Sciatic nerve (tissue), 2 donors: ENCODE measurements around the gene TTC24. TPM values are rescaled to one million over a fixed set of nuclear protein-coding genes. Genes with fewer than 3 reads are reported as not detected.
A peak's percentile ranks its signal among the peaks of the same experiment; 100 is the strongest.
"Not testable (repeated sequence)": the region's sequence is repeated elsewhere in the genome, so short reads cannot be mapped to it uniquely, and the experiment has no call there.

ENCODE experiments used
- ATAC-seq: fragments of 200-7000 bp; cut with Tn5 transposase; one replicate; pipeline ENCODE4 v1.9.1; 2020; ENCODE audit warnings: mild to moderate bottlenecking, moderate library complexity
- DNase-seq: peaks from one replicate; pipeline ENCODE4 v3.0.0-alpha.2; 2020; ENCODE audit warnings: low spot score
- intact Hi-C: fragments of 100-400 bp; cut with DNase I; formaldehyde crosslinking; loops from one replicate; pipeline ENCODE4 v1.14.2; 2022
- total RNA-seq: library from RNA; stranded (reverse); fragmentation: NEBNext Ultra II Directional; extraction: Animal tissue kit (Norgen Biotek cat#: 25700); gene quantifications from one replicate; pipeline ENCODE4 v1.2.1, GENCODE V29; 2021
- donor health status: DM: no; HTN: no; CAD: no.
- donor health status: DM: no; HTN: no; CAD: no.

Gene TTC24
- total RNA-seq, 1 donor from 2014 or later, result not detected

- ATAC-seq (peak; percentile 5), DNase-seq (no peak)
- intact Hi-C loops, result no loop called here
These were observed 3.0 kb downstream of the TTC24 start for GRCh38 chr1:156582388-156583017.

- DNase-seq, result peak; percentile 86
- intact Hi-C loops, result no loop called here
These were observed 4.5 kb downstream of the TTC24 start for GRCh38 chr1:156583821-156584622.

GRCh38 chr1:156584813-156585212 lies 5.3 kb downstream of the TTC24 start:
- ATAC-seq (no peak), DNase-seq (no peak)
- intact Hi-C loops, result no loop called here

More at GRCh38 chr1:156583821-156584622, 4.5 kb downstream of the TTC24 start:
- ATAC-seq, result peak; percentile 60

DNA sequence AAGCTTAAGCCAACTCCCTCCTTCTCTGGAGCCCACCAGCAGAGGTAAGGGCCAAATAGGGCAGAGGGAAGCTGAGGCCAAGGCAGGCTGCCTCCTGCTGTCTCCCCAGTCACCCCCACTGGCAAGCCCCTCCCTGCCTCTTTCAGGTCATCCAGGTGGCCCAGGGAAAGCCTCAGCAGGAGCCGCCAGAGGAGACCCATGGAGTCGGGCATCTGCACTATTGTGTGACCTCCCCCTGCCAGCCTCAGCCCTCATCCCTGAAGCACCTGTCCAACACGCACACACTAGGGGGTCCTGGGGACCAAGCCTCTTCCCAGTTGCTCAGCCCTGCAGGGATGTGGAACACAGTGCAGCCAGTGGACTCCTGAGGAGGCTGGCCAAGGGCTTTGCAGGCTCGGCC lies 6.8 kb downstream of the TTC24 start:
- intact Hi-C loops, result no loop called here
- no peak for ATAC-seq
- no peak for DNase-seq

- intact Hi-C loops, result no loop called here
- ATAC-seq, result no peak
- DNase-seq, result no peak
These were observed 7.5 kb downstream of the TTC24 start for GRCh38 chr1:156586892-156587477.

DNA sequence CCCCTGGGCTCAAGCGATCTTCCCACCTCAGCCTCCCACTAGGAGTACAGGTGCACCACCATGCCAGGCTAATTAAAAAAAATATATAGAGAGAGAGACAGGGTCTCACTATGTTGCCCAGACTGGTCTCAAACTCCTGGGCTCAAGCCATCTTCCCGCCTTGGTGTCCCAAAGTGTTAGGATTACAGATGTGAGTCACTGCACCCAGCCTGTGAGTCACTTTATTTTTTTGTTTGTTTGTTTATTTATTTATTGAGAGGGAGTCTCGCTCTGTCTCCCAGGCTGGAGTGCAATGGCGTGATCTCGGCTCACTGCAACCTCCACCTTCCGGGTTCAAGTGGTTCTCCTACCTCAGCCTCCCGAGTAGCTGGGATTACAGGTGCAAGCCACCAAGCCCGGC lies 8.4 kb downstream of the TTC24 start:
- ATAC-seq, intact Hi-C loops, DNase-seq: not testable (repeated sequence)

GRCh38 chr1:156589546-156589945 lies 10.0 kb downstream of the TTC24 start:
- DNase-seq (no peak), ATAC-seq (no peak)
- intact Hi-C loops, result no loop called here

DNA sequence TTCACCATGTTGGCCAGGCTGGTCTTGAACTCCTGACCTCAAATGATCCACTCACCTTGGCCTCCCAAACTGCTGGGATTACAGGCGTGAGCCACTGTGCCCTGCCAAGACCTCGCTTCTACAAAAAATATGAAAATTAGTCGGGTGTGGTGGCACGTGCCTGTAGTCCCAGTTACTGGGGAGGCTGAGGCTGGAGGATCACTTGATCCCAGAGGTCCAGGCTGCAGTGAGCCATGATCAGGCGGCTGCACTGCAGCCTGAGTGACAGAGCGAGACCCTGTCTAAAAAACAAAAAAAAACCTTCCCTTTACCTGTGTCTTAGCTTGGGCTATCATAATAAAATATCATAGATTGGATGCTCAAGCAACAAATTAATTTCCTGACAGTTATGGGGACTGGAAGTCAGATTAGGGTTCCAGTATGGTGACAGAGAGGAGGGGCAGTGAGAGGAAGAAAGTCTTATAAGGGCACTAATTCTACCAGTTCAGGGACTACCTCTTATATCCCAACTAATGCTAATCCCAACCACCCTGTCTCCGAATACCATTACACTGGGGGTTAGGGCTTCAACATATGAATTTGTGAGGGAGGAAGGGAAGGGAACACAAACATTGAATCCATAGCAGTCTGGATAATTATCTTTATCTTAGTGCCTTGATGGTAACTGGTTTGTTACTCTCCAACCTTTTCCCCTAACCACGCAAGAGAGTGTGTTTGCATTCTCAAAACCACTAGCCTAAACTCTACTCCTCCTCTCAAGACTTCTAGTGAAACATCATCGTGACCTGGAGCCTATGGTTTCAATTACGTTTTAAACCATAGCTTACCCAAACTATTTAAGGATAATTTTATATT lies 11.0 kb downstream of the TTC24 start:
- intact Hi-C loops, result no loop called here
- ATAC-seq, result no peak
- DNase-seq, result no peak

DNA sequence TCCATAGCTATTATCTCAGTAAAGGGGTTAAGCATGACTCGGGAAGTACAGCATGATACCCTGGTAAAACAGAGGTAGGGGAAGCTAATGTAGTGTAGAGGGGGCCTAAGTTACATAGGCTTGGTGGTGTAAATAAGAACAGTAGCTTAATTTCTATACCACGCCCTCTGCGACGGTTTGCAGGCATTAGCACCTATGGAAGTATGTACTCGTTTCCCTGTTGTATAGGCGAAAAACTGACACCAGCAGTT lies 11.6 kb downstream of the TTC24 start:
- DNase-seq (no peak), ATAC-seq (no peak)
- intact Hi-C loops, result no loop called here

DNA sequence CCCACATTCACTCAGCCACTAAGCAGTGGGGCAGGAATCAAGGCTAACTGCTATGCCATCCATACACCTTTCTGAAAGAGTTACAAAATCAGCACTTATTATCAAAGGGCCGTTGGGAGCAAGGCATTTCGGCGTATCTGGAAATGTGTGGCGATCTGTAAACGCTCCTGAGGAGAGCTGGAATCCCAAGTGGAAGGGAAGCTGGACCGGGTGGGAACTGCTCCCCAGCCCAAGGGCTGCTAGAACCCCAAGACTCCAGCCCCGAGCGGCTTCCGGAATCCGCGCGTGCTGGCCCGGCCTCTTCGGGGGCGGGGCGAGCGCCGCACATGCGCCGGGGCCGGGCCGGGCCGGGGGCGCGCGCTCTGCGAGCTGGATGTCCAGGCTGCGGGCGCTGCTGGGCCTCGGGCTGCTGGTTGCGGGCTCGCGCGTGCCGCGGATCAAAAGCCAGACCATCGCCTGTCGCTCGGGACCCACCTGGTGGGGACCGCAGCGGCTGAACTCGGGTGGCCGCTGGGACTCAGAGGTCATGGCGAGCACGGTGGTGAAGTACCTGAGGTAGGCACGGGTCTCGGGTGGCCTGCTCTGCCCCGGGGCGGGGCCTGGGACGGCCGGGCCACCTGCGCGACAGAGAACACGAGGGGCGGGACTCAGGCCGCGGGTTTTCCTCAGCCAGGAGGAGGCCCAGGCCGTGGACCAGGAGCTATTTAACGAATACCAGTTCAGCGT lies 12.1 kb downstream of the TTC24 start, which contains the start of gene NAXE:
Gene NAXE, plus strand, starts transcription at position 345 of the 726 bp plus-strand sequence. Its CDS starts 29 bp downstream, at position 374.
- intact Hi-C loops, result no loop called here
- DNase-seq (peak; percentile 86), ATAC-seq (peak; percentile 96)

DNA sequence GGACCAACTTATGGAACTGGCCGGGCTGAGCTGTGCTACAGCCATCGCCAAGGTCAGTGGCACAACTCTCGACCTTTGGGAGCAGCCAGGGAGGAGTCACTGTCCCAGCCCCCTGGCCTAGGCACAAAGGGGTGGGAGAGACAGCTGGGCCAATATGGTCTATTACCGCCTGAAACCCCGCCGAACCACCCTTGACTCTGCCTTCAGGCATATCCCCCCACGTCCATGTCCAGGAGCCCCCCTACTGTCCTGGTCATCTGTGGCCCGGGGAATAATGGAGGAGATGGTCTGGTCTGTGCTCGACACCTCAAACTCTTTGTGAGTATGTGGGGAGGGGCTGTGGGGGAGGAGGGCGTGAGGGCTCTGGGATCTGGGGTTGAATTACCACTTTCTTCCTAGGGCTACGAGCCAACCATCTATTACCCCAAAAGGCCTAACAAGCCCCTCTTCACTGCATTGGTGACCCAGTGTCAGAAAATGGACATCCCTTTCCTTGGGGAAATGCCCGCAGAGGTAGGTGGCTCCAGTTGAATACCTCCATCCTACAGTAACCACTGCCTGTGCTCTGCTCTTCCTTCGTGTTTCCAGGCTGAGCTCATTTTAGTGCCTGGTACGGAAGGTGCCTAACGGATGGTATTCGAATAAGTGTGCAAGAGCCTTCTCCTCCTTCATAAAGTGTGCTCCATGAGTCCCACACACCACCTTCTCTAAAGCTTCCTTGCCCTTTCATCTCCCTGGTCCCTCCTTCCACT lies 12.8 kb downstream of the TTC24 start:
- DNase-seq (no peak), ATAC-seq (peak; percentile 22)
- intact Hi-C loops, result no loop called here

- intact Hi-C loops, result no loop called here
- DNase-seq (no peak), ATAC-seq (no peak)
These were observed 13.6 kb downstream of the TTC24 start for GRCh38 chr1:156592910-156593660.

- intact Hi-C loops, result no loop called here
- ATAC-seq (no peak), DNase-seq (no peak)
These were observed 14.1 kb downstream of the TTC24 start for GRCh38 chr1:156593661-156593989.

GRCh38 chr1:156594190-156594589 lies 14.7 kb downstream of the TTC24 start:
- ATAC-seq (no peak), DNase-seq (no peak)
- intact Hi-C loops, result no loop called here

GRCh38 chr1:156595016-156595415 lies 15.5 kb downstream of the TTC24 start:
- intact Hi-C loops, result no loop called here
- ATAC-seq (no peak), DNase-seq (no peak)

DNA sequence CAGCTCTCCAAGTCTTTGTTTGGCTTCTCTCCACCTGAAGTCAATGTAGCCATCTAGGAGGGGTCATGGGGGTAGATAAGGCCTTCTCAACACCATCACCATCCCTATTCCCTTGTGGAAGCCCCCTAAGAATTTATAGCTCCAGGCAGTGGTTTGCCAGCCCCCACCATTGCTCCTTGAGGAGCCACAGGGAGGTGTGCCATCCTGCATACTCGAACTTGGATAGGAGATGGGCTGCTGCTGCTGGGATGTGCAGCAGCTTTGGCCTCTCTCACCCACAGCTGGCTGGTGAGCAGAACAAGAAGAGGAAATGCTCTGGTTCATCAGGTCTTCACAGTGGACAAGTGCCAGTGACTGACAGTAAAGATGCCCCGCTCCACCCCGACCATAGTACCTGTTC lies 16.9 kb downstream of the TTC24 start:
- ATAC-seq, result no peak
- intact Hi-C loops, result no loop called here
- DNase-seq, result no peak

DNA sequence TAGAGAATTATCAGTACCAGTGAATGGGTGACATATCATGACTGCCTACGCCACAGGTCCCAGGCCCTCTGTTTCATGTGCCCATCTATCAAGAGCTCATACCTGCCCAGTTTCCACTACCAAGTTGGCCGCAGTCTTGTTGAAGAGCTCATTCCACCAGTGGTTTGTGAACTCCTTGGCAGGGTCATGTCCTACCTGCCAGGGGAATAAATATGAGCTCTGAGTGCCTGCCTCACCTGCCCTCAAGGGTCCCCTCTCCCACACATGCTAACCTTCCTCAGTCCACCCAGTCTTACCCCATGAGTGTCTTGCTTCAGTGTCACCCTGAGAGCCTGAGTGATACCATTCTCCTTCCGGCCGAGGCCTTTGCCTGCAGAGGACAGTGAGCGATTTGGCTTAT lies 18.6 kb downstream of the TTC24 start:
- intact Hi-C loops, result no loop called here
- DNase-seq (no peak), ATAC-seq (no peak)
